Measurements from ENCODE around the gene PLCB1.
"Not testable (repeated sequence)": the region's sequence is repeated elsewhere in the genome, so short reads cannot be mapped to it uniquely, and the experiment has no call there.

The PLCB1 gene

GRCh38 chr20:8464368-8464767 lies 332.3 kb downstream of the PLCB1 start:
- no peak for DNase-seq

- DNase-seq, result not testable (repeated sequence)
Measured at GRCh38 chr20:8466781-8467180, 334.7 kb downstream of the PLCB1 start.

GRCh38 chr20:8470156-8470555 lies 338.1 kb downstream of the PLCB1 start:
- no peak for DNase-seq

- DNase-seq, result no peak
Measured at GRCh38 chr20:8471465-8471864, 339.4 kb downstream of the PLCB1 start.

- DNase-seq, result no peak
Measured at GRCh38 chr20:8473459-8473858, 341.4 kb downstream of the PLCB1 start.

GRCh38 chr20:8474027-8474668 lies 342.1 kb downstream of the PLCB1 start:
- no peak for DNase-seq

GRCh38 chr20:8476021-8476420 lies 344.0 kb downstream of the PLCB1 start:
- DNase-seq, result no peak

GRCh38 chr20:8480597-8480996 lies 348.5 kb downstream of the PLCB1 start:
- no peak for DNase-seq

- no peak for DNase-seq
Measured at GRCh38 chr20:8487696-8488095, 355.6 kb downstream of the PLCB1 start.

- DNase-seq, result no peak
Measured at GRCh38 chr20:8489094-8489883, 357.2 kb downstream of the PLCB1 start.

GRCh38 chr20:8490076-8490830 lies 358.2 kb downstream of the PLCB1 start:
- DNase-seq, result no peak

- DNase-seq, result no peak
Measured at GRCh38 chr20:8492173-8492572, 360.1 kb downstream of the PLCB1 start.

- DNase-seq, result no peak
Measured at GRCh38 chr20:8498571-8498970, 366.5 kb downstream of the PLCB1 start.

GRCh38 chr20:8504030-8504429 lies 372.0 kb downstream of the PLCB1 start:
- no peak for DNase-seq

GRCh38 chr20:8505476-8506200 lies 373.6 kb downstream of the PLCB1 start:
- DNase-seq, result peak in 1 of 2 donors; percentile 70

- no peak for DNase-seq
Measured at GRCh38 chr20:8507231-8507630, 375.2 kb downstream of the PLCB1 start.

GRCh38 chr20:8509809-8510208 lies 377.7 kb downstream of the PLCB1 start:
- DNase-seq, result no peak

- no peak for DNase-seq
Measured at GRCh38 chr20:8510808-8511207, 378.7 kb downstream of the PLCB1 start.

- no peak for DNase-seq
Measured at GRCh38 chr20:8512003-8512402, 379.9 kb downstream of the PLCB1 start.

- DNase-seq, result no peak
Measured at GRCh38 chr20:8515810-8516435, 383.9 kb downstream of the PLCB1 start.

GRCh38 chr20:8518878-8519277 lies 386.8 kb downstream of the PLCB1 start:
- DNase-seq, result no peak

GRCh38 chr20:8519887-8520286 lies 387.8 kb downstream of the PLCB1 start:
- no peak for DNase-seq

GRCh38 chr20:8522168-8522567 lies 390.1 kb downstream of the PLCB1 start:
- DNase-seq, result no peak
